ENCODE measurements around the gene TCL1B.
"Not testable (repeated sequence)": the region's sequence is repeated elsewhere in the genome, so short reads cannot be mapped to it uniquely, and the experiment has no call there.

The TCL1B gene

GRCh38 chr14:95703805-95704204, 17.6 kb downstream of the TCL1B start:
- no peak for DNase-seq

GRCh38 chr14:95705518-95705917, 19.3 kb downstream of the TCL1B start:
- DNase-seq, result no peak

- DNase-seq, result no peak
Observed at GRCh38 chr14:95707327-95707726, 21.1 kb downstream of the TCL1B start.

- no peak for DNase-seq
Observed at GRCh38 chr14:95710106-95710505, 23.9 kb downstream of the TCL1B start.

GRCh38 chr14:95711476-95712176, 25.4 kb downstream of the TCL1B start:
- no peak for DNase-seq

- DNase-seq, result no peak
Observed at GRCh38 chr14:95712398-95712797, 26.2 kb downstream of the TCL1B start.

- no peak for DNase-seq
Observed at GRCh38 chr14:95713596-95714371, 27.6 kb downstream of the TCL1B start, which contains the start of gene TCL1A. TCL1A (minus strand) TSS chr14:95714125; CDS start chr14:95714066, 59 bp downstream.

- DNase-seq, result no peak
Observed at GRCh38 chr14:95722525-95723190, 36.4 kb downstream of the TCL1B start.

GRCh38 chr14:95725685-95726336, 39.6 kb downstream of the TCL1B start:
- no peak for DNase-seq

GRCh38 chr14:95727056-95727700, 41.0 kb downstream of the TCL1B start:
- DNase-seq, result no peak

GRCh38 chr14:95729402-95730028, 43.3 kb downstream of the TCL1B start:
- DNase-seq, result not testable (repeated sequence)

GRCh38 chr14:95730126-95730525, 43.9 kb downstream of the TCL1B start:
- no peak for DNase-seq

- no peak for DNase-seq
Observed at GRCh38 chr14:95733212-95733611, 47.0 kb downstream of the TCL1B start.

GRCh38 chr14:95739356-95739755, 53.1 kb downstream of the TCL1B start:
- DNase-seq, result no peak

GRCh38 chr14:95741038-95741490, 54.8 kb downstream of the TCL1B start:
- no peak for DNase-seq

GRCh38 chr14:95741781-95742180, 55.6 kb downstream of the TCL1B start:
- DNase-seq, result no peak

All from activated CD4-positive, alpha-beta T cell treated with anti-CD3 and anti-CD28 coated beads for 4 hours (primary cell).